Measurements from ENCODE around the gene MCOLN3. TPM values are rescaled to one million over a fixed set of nuclear protein-coding genes. Genes with fewer than 3 reads are reported as not detected.

The MCOLN3 gene
- polyA plus RNA-seq, 3 donors = 1.1 to 3.1 (median 1.5) TPM

Other genes starting within 250 kb of the MCOLN3 start
- 1 to 10 TPM in 1 of 3 donors, under 1 TPM in 2; 0.03 to 6.0 (median 0.11) TPM for gene LPAR3, start 155.3 kb downstream of the MCOLN3 start, polyA plus RNA-seq
- gene MCOLN2, start 51.4 kb downstream of the MCOLN3 start, polyA plus RNA-seq = under 1 TPM in 2 of 3 donors, not detected in 1; 0.36 to 0.38 TPM
- 1 to 10 TPM in 2 of 3 donors, under 1 TPM in 1; 0.90 to 1.8 (median 1.1) TPM for gene SYDE2, start 152.5 kb upstream of the MCOLN3 start, polyA plus RNA-seq
- 10 to 100 TPM in 2 of 3 donors, 1 to 10 TPM in 1; 8.3 to 18.8 (median 17.9) TPM for gene C1orf52, start 211.2 kb upstream of the MCOLN3 start, polyA plus RNA-seq
- 10 to 100 TPM in 1 of 3 donors, 1 to 10 TPM in 2; 4.1 to 10.7 (median 7.9) TPM for gene BCL10, start 228.1 kb upstream of the MCOLN3 start, polyA plus RNA-seq

All from adipose tissue (tissue), 3 donors.